HG03095 (cell line): ENCODE measurements around the gene EVPL.
"Not testable (repeated sequence)": the region's sequence is repeated elsewhere in the genome, so short reads cannot be mapped to it uniquely, and the experiment has no call there.

Experiments used
- ATAC-seq: cut with Tn5 transposase; IDR thresholded peaks from one replicate; pipeline ENCODE4 v1.9.1; 2021; ENCODE audit warnings: moderate library complexity; ENCODE audit not compliant: unreplicated experiment

The EVPL gene

GRCh38 chr17:75970626-75971025 lies 56.5 kb downstream of the EVPL start:
- ATAC-seq: no peak

DNA sequence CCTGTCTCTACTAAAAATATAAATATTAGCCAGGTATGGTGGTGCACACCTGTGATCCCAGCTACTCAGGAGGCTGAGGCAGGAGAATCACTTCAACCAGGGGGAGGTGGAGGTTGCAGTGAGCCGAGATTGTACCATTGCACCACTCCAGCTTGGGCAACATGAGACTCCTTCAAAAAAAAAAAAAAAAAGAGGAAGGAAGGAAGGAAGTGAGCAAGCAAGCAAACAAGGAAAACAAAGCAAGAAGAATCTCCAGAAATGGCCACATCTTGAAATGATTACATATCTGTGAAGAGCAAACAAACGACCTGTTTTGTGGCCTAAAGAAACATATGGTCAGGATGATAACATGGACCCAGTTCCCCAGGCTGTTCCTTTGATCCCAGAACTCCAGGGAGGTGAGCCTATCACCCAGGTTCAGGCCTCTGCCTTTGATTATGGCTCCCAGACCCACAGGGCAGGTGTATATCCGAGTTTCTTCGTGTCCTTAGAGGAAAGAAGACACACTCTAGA lies 57.0 kb downstream of the EVPL start:
- no peak for ATAC-seq

DNA sequence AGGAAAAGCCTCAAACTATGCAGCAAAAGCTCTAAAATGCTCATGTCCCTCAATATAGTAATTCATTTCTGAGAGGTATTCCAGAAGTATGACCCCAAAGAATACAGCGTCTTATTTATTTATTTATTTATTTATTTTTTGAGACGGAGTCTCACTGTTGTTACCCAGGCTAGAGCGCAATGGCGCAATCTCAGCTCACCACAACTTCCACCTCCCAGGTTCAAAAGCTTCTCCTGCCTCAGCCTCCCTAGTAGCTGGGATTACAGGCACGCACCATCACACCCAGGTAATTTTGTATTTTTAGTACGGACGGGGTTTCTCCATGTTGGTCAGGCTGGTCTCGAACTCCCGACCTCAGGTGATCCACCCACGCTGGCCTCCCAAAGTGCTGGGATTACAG lies 58.1 kb downstream of the EVPL start:
- not testable (repeated sequence) for ATAC-seq

GRCh38 chr17:75965468-75965867 lies 61.6 kb downstream of the EVPL start:
- no peak for ATAC-seq

DNA sequence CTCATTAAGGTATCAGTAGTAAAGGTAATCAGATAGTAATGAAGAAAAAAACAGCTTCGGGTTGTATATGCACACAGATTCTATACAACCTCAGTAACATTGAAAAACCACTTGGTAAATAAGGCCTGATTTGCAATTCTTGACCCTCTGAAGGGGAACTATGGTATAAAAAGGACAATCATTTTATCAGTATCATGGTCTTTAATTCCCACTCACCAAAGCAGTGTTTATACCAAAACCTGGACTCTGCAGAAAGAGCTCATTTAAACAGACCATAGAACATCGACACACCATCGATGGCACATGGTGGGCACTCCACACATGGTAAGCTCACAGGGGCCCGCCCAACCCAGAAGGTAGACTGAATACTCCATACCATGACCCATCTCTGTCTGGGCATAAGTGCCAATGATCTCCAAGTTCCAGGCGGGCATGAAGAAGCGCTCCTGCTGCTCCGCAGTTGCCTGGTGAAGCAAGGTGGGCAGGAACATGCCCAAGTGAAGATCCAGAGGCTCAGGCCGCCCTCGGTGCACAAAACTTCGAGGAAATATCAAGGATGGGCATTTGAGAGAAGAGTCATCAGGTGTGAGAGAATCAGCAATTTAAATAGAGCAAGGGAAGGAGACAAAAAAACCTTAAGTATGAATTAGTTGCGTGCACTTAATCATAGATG lies 67.1 kb downstream of the EVPL start:
- no peak for ATAC-seq

- ATAC-seq: no peak
These were observed 67.9 kb downstream of the EVPL start for GRCh38 chr17:75959051-75959838.
